HepG2 (cell line): ENCODE results near the gene KBTBD2. TPM values are rescaled to one million over a fixed set of nuclear protein-coding genes. Genes with fewer than 3 reads are reported as not detected.

Experiments used
- ATF7 ChIP-seq, 2 experiments: fragments of 450-650 bp in 1 of 2; sonication (generic) in 1 of 2; formaldehyde crosslinking in 1 of 2; IDR thresholded peaks; 2 replicates each; pipeline versions ENCODE4 v1.4.0 to v1.6.1; 2016 to 2020; ENCODE audit warnings: antibody characterized with exemption in 1 of 2, mild to moderate bottlenecking in 1 of 2, missing genetic modification reagents in 1 of 2
- E2F5 ChIP-seq: sonication (generic); formaldehyde crosslinking; conservative IDR thresholded peaks from 2 replicates; pipeline ENCODE4 v1.4.0; 2020; ENCODE audit warnings: missing genetic modification reagents
- GZF1 ChIP-seq: sonication (generic); formaldehyde crosslinking; IDR thresholded peaks from 2 replicates; pipeline ENCODE4 v1.5.1; 2020; ENCODE audit warnings: mild to moderate bottlenecking, missing genetic modification reagents
- KDM2A ChIP-seq: sonication (generic); formaldehyde crosslinking; IDR thresholded peaks from 2 replicates; pipeline ENCODE4 v1.4.0; 2020; ENCODE audit warnings: low read depth, missing genetic modification reagents, borderline replicate concordance
- KLF13 ChIP-seq: sonication (generic); formaldehyde crosslinking; IDR thresholded peaks from 2 replicates; pipeline ENCODE4 v1.4.0; 2020; ENCODE audit warnings: mild to moderate bottlenecking, missing genetic modification reagents
- PPARG ChIP-seq: conservative IDR thresholded peaks from 2 replicates; pipeline ENCODE4 v1.6.1; 2016; ENCODE audit warnings: missing biosample characterization, missing genetic modification reagents
- RERE ChIP-seq: IDR thresholded peaks from 2 replicates; pipeline ENCODE4 v1.6.1; 2016; ENCODE audit warnings: low read depth, missing genetic modification reagents, missing compliant biosample characterization
- SMAD3 ChIP-seq: sonication (generic); formaldehyde crosslinking; IDR thresholded peaks from 2 replicates; pipeline ENCODE4 v1.4.0; 2020; ENCODE audit warnings: missing genetic modification reagents
- SMYD3 ChIP-seq: sonication (generic); formaldehyde crosslinking; IDR thresholded peaks from 2 replicates; pipeline ENCODE4 v1.8.1; 2023; ENCODE audit warnings: mild to moderate bottlenecking, missing genetic modification reagents
- TEAD2 ChIP-seq: sonication (generic); formaldehyde crosslinking; IDR thresholded peaks from 2 replicates; pipeline ENCODE4 v1.9.0; 2021; ENCODE audit warnings: missing genetic modification reagents
- ZNF17 ChIP-seq: sonication (generic); formaldehyde crosslinking; IDR thresholded peaks from 2 replicates; pipeline ENCODE4 v1.5.0; 2020; ENCODE audit warnings: mild to moderate bottlenecking, missing genetic modification reagents
- ZNF326 ChIP-seq: sonication (generic); formaldehyde crosslinking; IDR thresholded peaks from 2 replicates; pipeline ENCODE4 v1.4.0; 2020; ENCODE audit warnings: missing genetic modification reagents, borderline replicate concordance
- ZNF33B ChIP-seq: sonication (generic); formaldehyde crosslinking; IDR thresholded peaks from 2 replicates; pipeline ENCODE4 v1.5.1; 2020; ENCODE audit warnings: mild to moderate bottlenecking, missing genetic modification reagents
- ZNF713 ChIP-seq: sonication (generic); formaldehyde crosslinking; IDR thresholded peaks from 2 replicates; pipeline ENCODE4 v1.4.0; 2020; ENCODE audit warnings: mild to moderate bottlenecking, missing genetic modification reagents
- polyA plus RNA-seq, 8 experiments: library from polyadenylated mRNA; depleted of rRNA in 3 of 8; stranded (reverse) in 7 of 8; unstranded in 1 of 8; fragments of >200 nt; fragmentation: Illumina TruSeq in 4 of 8; extraction: Trizol in 4 of 8; gene quantifications; 2 replicates each; pipeline versions ENCODE4 v1.2.1 to v1.2.3, GENCODE V29; 2011 to 2016; ENCODE audit warnings: low read depth in 4 of 8, missing spikeins in 1 of 8, mixed read lengths in 1 of 8; ENCODE audit not compliant: insufficient read depth in 1 of 8
- total RNA-seq, 5 experiments: library from RNA; depleted of rRNA; stranded (reverse); fragments of >200 nt; fragmentation: Illumina TruSeq; extraction: Trizol; gene quantifications; 2 replicates each; pipeline ENCODE4 v1.2.3, GENCODE V29; 2016; ENCODE audit warnings: low read depth in 1 of 5
- TF ChIP-seq, protein P1 (sequence below): sonication (generic); formaldehyde crosslinking; IDR thresholded peaks from 2 replicates; pipeline ENCODE4 v1.5.0; 2020; ENCODE audit warnings: missing genetic modification reagents
- TF ChIP-seq, protein P2 (sequence below): sonication (generic); formaldehyde crosslinking; IDR thresholded peaks from 2 replicates; pipeline ENCODE4 v1.4.0; 2020; ENCODE audit warnings: mild to moderate bottlenecking, missing genetic modification reagents
- TF ChIP-seq, protein P3 (sequence below): IDR thresholded peaks from 2 replicates; pipeline ENCODE4 v1.6.1; 2016; ENCODE audit warnings: low read depth, borderline replicate concordance
- TF ChIP-seq, protein P4 (sequence below): sonication (generic); formaldehyde crosslinking; IDR thresholded peaks from 2 replicates; pipeline ENCODE4 v1.5.0; 2020; ENCODE audit warnings: missing genetic modification reagents

Gene KBTBD2
- total and polyA plus RNA-seq, 2 of the 13 experiments (the other 11 are each of a cell fraction or from before 2014, with no cell fraction given): 24.0 to 25.2 TPM

DNA sequence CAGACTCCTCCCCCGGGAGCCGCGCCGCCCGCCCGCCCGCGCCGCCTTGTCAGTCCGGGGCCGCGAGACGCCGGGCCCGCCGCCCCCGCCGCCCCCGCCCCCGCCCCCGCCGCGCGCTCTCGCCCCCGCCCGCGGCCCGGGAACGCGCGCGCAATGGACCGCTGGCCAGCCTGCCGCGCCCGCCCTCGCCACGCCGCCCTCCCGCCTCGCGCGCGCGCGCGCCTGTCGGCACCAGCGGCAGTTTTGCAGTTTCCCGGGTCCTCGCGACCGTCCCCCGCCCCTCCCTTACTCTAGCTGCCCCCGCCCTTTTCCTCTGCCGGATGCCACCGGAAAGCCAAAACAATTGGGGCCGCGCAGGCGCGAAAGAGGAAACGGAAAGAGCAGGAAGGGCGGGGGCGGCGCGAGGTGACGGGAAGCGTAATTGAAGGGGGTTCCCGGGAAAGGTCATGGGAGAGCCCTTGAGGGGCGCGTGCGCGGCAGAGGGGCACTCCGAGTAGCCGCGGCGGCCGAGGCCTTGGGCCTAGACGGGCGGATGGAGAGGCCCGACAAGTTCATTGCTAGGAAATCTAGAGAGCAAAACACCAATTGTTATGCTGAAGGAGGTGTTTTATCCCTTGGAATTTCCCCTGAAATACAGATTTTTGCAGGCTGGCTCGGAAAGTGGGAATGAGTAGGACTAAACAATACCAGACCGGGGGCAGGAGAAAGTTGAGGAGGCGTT, 400 bp upstream of the KBTBD2 start (continued):
- peak; percentile 75 for TF ChIP-seq KDM2A
- TF ChIP-seq E2F5 (CRISPR knock-in tag): no peak; the same call in 1 of the 2 replicates
- TF ChIP-seq RERE: no peak
- TF ChIP-seq, protein P1, sequence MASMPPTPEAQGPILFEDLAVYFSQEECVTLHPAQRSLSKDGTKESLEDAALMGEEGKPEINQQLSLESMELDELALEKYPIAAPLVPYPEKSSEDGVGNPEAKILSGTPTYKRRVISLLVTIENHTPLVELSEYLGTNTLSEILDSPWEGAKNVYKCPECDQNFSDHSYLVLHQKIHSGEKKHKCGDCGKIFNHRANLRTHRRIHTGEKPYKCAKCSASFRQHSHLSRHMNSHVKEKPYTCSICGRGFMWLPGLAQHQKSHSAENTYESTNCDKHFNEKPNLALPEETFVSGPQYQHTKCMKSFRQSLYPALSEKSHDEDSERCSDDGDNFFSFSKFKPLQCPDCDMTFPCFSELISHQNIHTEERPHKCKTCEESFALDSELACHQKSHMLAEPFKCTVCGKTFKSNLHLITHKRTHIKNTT (CRISPR knock-in tag): no peak
- no peak for TF ChIP-seq SMYD3 (CRISPR knock-in tag)
- TF ChIP-seq, protein P2, sequence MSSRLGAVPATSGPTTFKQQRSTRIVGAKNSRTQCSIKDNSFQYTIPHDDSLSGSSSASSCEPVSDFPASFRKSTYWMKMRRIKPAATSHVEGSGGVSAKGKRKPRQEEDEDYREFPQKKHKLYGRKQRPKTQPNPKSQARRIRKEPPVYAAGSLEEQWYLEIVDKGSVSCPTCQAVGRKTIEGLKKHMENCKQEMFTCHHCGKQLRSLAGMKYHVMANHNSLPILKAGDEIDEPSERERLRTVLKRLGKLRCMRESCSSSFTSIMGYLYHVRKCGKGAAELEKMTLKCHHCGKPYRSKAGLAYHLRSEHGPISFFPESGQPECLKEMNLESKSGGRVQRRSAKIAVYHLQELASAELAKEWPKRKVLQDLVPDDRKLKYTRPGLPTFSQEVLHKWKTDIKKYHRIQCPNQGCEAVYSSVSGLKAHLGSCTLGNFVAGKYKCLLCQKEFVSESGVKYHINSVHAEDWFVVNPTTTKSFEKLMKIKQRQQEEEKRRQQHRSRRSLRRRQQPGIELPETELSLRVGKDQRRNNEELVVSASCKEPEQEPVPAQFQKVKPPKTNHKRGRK: no peak
- TF ChIP-seq SMAD3 (CRISPR knock-in tag): no peak
- TF ChIP-seq ZNF326: no peak
- no peak for TF ChIP-seq PPARG
- TF ChIP-seq TEAD2: no peak
- TF ChIP-seq ZNF33B (CRISPR knock-in tag): peak; percentile 1; the same call in 1 of the 2 replicates
- TF ChIP-seq KLF13: no peak
- no peak for TF ChIP-seq ZNF713 (CRISPR knock-in tag)
- no peak for TF ChIP-seq ZNF17 (CRISPR knock-in tag)
- no peak for TF ChIP-seq GZF1
- TF ChIP-seq, protein P3, sequence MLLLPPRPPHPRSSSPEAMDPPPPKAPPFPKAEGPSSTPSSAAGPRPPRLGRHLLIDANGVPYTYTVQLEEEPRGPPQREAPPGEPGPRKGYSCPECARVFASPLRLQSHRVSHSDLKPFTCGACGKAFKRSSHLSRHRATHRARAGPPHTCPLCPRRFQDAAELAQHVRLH (CRISPR knock-in tag): no peak
- no peak for TF ChIP-seq ATF7 (IDR thresholded peaks at IDR 0.05)
- TF ChIP-seq ATF7 (CRISPR knock-in tag; IDR thresholded peaks at IDR 0.05): 0 out of 2 replicates have a peak, but pooled peaks have one; percentile 19
- TF ChIP-seq, protein P4, sequence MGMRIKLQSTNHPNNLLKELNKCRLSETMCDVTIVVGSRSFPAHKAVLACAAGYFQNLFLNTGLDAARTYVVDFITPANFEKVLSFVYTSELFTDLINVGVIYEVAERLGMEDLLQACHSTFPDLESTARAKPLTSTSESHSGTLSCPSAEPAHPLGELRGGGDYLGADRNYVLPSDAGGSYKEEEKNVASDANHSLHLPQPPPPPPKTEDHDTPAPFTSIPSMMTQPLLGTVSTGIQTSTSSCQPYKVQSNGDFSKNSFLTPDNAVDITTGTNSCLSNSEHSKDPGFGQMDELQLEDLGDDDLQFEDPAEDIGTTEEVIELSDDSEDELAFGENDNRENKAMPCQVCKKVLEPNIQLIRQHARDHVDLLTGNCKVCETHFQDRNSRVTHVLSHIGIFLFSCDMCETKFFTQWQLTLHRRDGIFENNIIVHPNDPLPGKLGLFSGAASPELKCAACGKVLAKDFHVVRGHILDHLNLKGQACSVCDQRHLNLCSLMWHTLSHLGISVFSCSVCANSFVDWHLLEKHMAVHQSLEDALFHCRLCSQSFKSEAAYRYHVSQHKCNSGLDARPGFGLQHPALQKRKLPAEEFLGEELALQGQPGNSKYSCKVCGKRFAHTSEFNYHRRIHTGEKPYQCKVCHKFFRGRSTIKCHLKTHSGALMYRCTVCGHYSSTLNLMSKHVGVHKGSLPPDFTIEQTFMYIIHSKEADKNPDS (CRISPR knock-in tag): no peak
